ENCODE measurements around the gene PROX2.
A peak's percentile ranks its signal among the peaks of the same experiment; 100 is the strongest.

PROX2 gene

GRCh38 chr14:74832849-74833248 is 43.1 kb downstream of the PROX2 start:
- no peak for ATAC-seq (ENCODE audit: low read depth)
- H3K9me3 Mint-ChIP-seq, result no peaks in the 10 kb centered on the region
- H3K36me3 Mint-ChIP-seq, result peaks cover 15% of the 10 kb centered on the region
- H3K27ac Mint-ChIP-seq, result no peak overlapping the region
- H3K4me3 Mint-ChIP-seq, result no peak overlapping the region
- peaks cover 25% of the 10 kb centered on the region for H3K4me1 Mint-ChIP-seq
- no peaks in the 10 kb centered on the region for H3K27me3 Mint-ChIP-seq
- DNase-seq (ENCODE audit: low spot score in 2 of 2), result no peak

GRCh38 chr14:74829251-74829650 is 46.7 kb downstream of the PROX2 start:
- Mint-ChIP-seq H3K4me1 (no peaks in the 10 kb centered on the region), H3K4me3 (no peak overlapping the region), H3K27me3 (no peaks in the 10 kb centered on the region), H3K9me3 (no peaks in the 10 kb centered on the region), H3K36me3 (peaks cover 18% of the 10 kb centered on the region), H3K27ac (peak overlapping the region; percentile 45)
- DNase-seq (ENCODE audit: low spot score in 2 of 2) (no peak), ATAC-seq (ENCODE audit: low read depth) (no peak)

GRCh38 chr14:74826574-74826973 is 49.4 kb downstream of the PROX2 start:
- Mint-ChIP-seq H3K9me3 (no peaks in the 10 kb centered on the region), H3K27ac (no peak overlapping the region), H3K27me3 (no peaks in the 10 kb centered on the region), H3K4me1 (no peaks in the 10 kb centered on the region), H3K36me3 (peaks cover 18% of the 10 kb centered on the region), H3K4me3 (no peak overlapping the region)
- no peak for ATAC-seq (ENCODE audit: low read depth)
- DNase-seq (ENCODE audit: low spot score in 2 of 2), result no peak

Data from memory B cell (primary cell).